Body of pancreas (tissue), 4 donors: ENCODE data around the gene CCDC172.

Source experiments
- CTCF ChIP-seq, 7 experiments: fragments of 450-650 bp in 4 of 7; fragments of 200-600 bp in 3 of 7; sonication (generic) in 3 of 7; IDR thresholded peaks; one replicate each; pipeline ENCODE4 v1.5.1; 2016 to 2019; ENCODE audit warnings: antibody characterized with exemption in 7 of 7
- POLR2A ChIP-seq, 3 donors: fragments of 450-650 bp; IDR thresholded peaks; one replicate each; pipeline ENCODE4 v1.6.1; 2016; ENCODE audit warnings: antibody characterized with exemption in 3 of 3, mild to moderate bottlenecking in 2 of 3

GRCh38 chr10:116418389-116418788 lies 94.1 kb downstream of the CCDC172 start:
- no peak for TF ChIP-seq CTCF (IDR thresholded peaks at IDR 0.05)
- TF ChIP-seq POLR2A (IDR thresholded peaks at IDR 0.05) = no peak
